NCI-H524 (cell line): Measurements from ENCODE around the gene KATNAL1.

Experiments
- DNase-seq, 2 experiments: peaks; one replicate each; lab custom pipeline; 2025; lab: John Stamatoyannopoulos, UW

Gene KATNAL1

DNA sequence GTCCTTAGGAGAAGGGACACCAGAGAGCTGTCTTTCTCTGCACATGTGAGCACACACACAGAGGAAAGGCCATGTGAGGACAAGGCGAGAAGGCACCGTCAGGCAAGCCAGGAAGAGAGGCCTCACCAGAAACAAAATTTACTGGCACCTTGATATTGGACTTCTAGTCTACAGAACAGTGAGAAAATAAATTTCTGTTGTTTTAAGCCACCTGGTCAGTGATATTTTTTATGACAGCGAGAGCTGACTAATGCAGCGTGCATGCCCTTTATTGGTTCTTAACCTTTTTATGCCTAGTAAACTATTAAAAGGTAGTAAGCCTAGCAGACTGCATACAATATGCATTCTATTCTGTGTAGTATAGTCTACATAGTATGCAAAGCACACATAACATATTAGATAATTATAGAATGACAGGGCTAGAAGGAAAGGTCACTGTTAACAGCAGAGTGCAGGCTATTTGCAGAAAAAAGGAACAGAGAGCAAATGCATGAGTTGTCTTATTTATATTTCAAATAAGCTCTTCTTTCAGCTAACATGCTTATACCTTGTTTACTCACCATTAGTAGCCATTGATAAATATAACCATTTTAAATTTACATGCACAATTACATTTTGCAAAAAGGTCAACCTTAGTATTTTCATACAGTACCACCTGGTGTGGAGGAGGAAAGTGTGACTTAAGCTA, 25.2 kb upstream of the KATNAL1 start:
- DNase-seq: no peak

DNA sequence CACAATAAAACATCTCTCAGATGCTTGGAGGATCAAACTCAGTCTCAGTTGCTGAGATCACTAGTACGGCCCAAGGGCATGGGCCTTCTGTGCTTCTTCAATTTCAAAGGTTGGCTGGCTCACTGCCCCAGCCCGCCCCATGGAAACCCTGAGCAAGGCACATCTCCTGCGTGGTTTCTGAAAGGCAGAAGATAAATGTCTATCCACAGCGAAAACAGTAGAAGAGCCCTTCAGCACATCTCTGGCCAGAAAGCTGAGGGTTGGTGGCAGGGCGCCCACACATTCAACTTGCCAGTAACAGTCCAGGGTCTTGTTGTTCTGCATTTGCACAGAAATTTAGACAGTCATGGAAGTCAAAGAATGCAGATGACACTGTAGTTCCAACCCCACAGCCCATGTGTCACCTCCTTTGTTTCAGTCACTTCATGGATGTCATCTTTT, 24.0 kb upstream of the KATNAL1 start:
- no peak for DNase-seq

DNA sequence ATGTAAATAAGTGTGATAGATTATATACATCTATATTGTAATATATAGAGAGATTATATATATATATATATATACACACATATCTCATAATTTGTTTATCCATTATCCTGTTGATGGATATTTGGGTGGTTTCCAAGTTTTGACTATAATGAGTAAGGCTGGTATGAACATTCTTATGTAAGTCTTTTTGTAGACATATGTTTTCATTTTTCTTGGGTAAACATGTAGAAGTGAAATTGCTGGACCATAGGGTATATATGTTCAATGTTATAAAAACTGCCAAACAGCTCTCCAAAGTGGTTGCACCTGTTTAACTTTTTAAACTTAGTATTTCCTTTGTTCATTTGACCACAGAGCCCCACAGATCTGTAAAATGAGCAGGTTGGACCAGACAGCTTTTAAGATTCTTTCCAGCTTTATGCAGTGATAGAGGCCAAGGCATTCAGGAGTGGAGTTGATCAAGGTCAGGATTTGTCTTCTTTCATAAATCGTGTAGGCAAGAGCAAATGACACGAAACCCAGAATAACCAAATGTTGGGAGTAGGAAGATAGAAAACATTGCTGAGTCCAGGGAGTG, 21.7 kb upstream of the KATNAL1 start:
- no peak for DNase-seq

DNA sequence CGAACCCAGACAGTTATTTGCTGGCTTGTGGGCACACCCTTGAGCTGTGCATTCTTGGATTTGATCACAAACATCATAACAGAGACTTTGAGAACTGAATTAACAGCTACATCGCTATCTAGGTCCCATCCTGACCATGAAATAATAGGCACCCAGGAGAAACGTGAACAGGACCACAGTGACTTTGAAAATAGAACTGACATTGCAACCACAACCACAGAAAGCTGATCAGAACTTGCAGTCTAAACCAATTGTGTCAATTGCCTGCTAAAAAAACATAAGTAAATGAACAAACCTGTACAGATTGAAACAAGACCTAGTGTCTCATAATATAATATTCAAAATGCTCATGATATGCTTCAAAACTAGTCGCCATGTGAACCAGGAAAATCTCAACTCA, 18.3 kb upstream of the KATNAL1 start:
- DNase-seq: no peak

DNA sequence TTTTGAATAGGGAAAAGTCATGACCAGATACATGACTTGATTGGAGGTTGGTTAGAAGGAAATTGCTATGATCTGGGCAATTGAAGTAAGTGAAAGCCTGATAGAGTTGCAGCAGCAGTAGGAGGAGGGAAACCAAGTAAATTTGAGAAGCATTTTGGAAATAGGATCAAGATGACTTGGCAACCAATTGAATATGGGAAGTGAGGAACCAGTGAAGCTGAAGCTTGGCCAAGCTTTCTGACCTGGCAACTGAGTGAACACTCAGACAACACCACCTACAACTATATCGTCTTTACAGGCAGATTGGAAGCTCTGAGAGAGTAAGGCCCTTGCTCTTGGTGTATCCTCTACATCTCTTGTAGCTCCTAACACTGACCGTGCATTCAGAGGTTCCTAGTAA, 16.2 kb upstream of the KATNAL1 start:
- no peak for DNase-seq

DNA sequence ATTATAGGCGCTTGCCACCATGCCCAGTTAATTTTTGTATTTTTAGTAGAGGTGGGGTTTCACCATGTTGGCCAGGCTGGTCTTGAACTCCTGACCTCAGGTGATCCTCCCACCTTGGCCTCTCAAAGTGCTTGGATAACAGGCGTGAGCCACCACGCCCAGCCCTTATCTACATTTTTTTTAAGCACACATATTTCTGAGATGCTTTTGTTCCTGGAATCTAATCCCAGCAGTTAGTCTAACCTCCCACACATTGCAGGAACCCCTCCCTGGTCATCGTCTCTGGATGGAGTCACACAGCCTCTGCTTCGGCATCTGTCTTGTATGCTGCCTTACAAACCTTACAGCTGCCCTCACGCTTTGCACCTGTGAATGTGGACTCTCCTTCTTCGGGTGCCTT, 15.1 kb upstream of the KATNAL1 start:
- no peak for DNase-seq

DNA sequence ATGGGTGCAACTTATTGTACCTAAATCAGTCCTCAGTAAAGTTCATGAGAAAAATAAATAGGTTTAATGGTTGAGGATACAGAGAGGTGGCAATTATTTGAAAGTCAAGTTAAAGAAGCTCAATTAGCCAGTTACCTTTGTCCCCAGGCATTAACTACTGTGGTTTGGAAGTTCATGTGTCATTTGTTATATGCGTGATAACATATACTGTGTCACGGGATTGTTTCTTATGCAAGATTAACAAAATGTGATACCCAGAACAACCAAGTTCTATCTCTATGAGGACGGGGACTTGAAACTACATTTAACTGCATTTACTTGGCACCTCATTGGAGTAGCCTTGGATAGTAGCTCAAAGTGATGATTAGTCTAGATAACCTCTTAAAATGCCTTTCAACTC, 13.9 kb upstream of the KATNAL1 start:
- no peak for DNase-seq

DNA sequence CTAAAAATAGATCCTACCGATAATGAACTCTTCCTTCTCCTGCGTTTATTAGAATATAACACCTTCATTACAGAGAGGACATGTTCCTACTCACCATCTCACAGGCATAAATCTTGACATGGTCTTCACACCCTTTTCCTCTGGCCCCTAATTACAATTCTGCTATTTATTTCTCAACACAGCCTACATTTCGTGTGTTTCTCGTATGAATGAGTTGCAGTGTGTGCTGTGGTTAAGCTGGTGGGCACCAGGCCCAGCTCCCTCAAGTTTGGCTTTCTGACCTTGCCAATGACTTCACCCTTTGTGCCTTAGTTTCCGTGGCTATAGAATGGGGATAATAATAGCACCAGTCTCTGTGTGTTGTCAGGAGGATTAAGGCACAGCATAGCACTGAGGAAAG, 12.3 kb upstream of the KATNAL1 start:
- DNase-seq: no peak

DNA sequence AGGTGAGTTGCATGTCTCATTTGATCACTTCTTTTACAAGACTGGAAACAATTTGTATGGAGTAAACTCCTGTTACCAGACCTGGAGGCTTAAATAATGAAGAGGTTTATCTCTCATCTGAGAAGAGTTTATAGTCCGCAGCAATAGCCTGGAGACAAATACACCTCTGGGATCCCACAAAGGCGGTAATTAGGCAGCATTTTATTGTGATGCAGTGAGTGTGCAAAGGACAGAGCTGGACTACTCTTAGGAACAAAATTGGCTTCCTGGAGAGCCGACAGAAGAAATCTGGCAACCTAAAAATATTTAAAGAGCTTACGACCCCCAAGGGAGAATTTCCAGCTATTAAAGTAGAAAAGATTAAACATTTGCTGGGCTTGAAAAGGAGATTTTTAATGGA, 11.8 kb upstream of the KATNAL1 start:
- no peak for DNase-seq

DNA sequence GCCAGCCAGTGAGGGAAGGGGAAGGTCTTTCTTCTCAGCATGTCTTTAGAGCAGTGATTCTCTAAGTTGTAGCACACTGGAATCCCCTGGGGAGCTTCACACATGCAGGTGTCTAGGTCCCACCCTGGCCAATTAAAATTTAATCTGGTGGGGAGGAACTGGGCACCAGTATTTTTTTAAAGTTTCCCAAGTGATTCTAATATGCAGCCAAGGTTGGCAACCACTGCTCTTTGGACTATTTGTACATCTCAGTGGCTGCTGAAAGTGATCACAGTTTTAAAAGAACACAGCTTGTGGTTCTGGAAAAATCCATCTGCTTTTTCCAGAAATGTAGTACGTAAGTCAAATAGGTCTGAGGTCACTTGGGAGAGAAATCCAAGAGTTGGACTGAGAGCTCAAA, 10.7 kb upstream of the KATNAL1 start:
- DNase-seq: no peak

DNA sequence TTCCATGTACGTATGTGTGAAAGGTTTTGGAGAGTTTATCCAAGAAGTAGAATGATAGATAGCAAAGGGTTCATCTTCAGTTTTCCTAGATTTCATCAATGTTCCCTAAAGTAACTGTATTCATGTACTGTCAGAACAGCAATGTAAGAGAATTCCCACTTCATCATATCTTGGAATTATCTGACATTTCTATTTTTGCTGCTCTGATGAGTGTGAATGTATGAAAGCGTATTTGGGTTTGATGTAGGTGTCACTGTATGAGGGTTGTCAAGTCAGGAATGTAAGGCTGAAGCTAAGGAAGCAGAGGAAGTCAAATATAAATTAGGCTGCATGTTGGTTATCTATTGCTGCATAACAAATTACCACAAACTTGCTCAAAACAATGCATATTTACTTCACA, 7.2 kb upstream of the KATNAL1 start:
- DNase-seq: no peak

DNA sequence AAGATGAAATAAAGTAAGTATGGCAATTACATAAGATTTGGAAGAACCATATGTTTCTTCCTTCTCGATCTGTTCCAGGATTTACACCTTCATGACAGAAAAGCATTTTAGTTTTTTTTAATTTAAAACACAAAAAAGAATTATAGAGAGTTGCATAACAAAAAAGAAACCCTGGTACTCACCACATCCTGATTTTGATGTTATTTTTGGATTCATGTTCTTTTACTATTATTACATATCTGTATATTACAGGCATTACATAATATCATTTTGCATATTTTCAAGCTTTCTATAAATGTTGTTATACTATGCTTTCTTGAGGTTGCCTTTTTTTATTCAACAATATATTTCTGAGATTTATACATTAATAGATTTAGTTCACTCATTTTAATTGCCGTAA, 6.7 kb upstream of the KATNAL1 start:
- no peak for DNase-seq

DNA sequence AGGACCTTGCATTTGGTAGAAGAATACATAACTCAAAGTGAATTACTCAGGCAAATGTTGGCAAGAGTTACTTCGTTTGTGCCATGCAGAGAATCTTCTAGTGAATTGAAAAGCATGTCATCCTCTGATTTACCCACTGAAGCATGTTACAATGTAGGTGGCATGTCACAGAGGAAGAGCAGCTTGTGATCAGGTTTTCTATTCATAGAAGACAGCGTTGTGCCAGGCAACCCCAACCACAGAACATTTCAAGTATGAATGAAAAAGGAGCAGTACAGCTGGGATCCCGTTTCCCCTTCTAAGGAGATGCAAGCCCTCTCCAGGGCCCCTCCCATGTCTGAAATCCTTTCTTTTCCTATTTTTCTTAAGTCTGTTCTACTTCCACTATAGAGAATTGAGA, 6.0 kb upstream of the KATNAL1 start:
- DNase-seq: no peak

DNA sequence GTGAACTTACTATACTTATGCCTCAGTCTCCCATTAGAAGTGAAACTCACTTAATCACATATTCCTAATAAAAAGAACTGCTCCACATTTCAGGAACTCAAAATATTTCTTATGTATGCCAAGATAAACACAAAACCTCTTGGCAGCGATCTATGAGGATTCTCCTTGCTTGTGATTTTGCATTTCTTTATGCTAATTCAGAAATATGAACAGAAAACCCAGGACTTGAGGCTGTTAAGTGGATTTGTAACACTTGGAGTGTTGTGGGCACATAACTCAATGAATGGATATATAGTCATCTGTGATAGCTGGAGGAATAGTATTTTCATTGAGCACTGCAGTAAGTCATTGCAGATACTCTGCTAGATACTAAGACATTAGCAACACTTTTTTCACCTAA, 5.6 kb upstream of the KATNAL1 start:
- no peak for DNase-seq

DNA sequence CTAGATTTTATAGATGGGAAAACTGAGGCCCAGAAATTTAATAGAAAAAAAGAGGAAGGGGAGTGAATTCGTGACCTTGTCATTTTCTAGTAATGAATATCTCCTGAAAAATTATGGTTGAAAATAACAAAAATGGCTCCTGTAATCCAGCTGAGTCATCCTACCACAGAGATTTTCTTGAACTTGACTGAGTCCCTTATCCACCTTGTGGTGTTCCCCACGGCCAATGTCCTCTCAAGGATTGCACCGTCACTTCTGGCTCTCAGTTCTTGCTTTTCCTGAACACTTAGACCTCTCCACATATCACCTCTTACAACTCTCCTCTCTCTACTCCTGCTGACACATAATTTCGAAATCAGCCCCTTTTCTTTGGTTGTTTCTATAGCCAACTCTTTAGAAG, 1.2 kb upstream of the KATNAL1 start:
- no peak for DNase-seq

DNA sequence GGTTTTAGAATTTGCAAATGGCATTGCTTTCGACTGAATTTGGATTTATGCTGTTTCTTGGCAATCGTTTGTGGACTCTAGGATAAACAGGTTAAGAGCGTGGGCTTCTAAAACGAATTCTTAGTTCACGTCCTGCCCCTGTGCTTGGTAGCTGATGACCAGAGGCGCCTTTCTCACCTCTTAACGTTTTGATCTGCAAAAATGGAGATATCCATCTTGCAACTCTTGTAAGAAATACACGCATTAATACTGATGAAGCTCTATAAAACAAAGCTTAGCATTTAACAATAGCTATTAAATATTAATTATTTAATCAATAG, 580 bp upstream of the KATNAL1 start:
- no peak for DNase-seq

DNA sequence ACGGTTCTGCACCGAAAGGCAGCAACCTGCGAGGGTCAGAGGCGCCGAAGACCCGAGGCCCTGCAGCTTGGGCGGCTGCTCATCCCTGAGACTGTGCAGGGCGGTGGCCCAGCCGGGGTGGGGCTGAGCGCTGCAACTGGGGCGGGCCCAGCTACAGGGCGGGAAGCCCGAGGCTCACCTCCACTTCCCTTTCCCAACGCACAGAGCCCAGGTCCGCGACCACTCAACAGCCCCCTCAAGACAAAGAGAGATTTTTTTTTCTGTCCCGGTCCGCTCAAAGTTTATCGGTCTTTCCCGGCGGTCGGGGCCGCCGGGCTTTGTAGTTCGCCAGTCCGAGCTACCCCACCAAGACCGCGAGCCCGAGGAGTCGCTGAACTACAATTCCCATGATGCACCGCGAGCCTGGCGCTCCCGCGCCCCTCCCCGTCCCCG, 573 bp downstream of the KATNAL1 start:
- DNase-seq: peak; percentile 98 to 99

DNA sequence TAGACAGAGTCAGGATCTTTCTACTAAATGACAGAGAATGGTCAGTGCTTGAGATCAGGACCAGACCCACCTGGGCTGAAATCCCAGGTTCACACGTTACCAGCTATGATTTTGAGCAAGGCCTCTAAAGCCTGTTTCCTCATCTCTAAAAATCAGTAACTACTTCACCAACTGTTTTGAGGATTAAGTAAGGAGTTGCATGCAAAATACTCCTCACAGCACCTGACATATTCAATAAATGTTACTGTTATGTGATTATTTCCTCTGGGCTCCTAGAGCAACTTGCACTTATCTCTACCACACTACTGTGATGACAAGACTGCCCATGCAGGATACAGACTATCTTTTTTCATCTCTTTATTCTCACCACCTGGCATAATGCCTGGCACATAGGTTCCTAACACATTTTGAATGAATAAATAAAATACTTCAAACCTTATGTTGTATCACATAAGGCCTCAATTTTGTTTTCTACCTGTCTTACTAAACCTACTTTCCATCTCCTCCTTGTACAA, 1.8 kb downstream of the KATNAL1 start:
- no peak for DNase-seq

DNA sequence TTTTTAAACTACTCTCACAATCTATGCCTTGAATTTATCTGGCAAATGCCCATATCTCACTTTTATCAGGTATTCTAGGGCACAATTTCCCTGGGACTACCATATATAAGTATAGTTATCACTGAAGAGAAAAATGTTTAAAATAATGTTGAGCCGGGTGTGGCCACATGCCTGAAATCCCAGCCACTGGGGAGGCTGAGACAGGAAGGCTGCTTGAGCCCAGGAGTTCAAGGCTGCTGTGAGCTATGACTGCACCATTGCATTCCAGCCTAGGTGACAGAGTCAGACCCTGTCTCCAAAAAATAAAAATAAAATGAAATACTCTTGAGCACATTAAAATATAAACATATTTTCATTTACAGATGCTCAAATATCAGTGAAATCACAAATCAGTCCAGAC, 4.1 kb downstream of the KATNAL1 start:
- DNase-seq: no peak

DNA sequence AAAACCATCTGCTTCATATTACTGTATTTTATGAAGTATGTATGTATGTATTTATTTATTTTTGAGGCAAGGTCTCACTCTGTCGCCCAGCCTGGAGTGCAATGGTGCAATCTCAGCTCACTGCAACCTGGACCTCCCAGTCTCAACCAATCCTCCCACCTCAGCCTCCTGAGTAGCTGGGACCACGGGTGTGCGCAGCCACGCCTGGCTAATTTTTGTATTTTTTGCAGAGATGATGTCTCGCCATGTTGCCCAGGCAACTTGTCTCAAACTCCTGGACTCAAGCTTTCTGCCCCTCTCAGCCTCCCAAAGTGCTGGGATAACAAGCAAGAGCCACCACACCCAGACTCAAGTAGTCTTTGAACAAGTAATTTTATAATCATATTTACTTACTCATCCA, 5.5 kb downstream of the KATNAL1 start:
- no peak for DNase-seq

DNA sequence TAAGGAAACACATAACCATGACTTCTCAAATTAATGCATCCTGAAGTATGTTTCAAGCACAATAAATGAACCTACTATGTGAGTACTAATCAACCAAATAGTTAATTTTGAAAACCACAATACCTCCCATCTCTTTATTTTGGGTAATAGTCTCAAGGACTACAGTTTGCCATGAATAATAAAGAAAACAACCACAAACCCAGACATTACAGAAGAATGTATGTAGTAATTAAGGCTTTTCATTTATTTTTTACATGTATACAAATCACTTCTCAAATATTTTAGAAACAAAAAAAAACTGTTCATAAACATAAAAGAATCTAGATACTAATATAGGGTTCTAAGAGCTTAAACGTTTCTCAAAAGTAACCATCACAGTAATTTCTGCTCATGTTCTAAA, 6.8 kb downstream of the KATNAL1 start:
- no peak for DNase-seq

DNA sequence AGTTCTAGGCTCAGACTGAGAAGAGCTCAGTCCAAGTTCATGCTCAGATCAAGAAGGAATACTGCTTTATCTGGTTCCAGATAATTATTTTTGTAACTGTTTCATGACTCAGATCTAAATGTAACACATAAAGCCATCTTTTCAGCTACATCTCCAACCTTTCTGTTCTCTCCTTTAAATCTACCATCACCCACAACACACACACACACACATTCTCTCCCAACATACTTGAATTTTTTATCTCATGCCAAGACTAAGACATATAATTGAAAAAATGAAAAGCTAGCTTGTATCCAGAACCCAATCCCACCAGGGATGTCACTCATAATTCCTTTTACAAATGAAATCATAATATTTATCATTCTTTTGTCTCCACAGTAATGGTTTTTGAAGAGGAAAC, 7.6 kb downstream of the KATNAL1 start:
- no peak for DNase-seq

DNA sequence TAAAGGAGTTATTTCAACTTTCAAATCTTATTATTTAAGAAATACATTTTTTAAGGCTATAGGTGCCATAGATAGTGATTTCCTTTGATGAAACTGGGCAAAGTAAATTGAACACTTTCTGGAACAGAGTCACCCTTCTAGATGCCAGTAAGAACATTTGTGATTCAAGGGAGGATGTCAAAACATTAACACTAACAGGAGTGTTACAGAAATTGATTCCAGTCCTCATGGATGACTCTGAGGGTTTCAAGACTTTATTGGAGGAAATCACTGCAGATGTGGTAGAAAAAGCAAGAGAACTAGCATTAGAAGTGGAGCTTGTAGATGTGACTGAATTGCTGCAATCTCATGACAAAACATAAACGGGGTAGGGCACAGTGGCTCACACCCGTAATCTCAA, 12.2 kb downstream of the KATNAL1 start:
- DNase-seq: no peak

DNA sequence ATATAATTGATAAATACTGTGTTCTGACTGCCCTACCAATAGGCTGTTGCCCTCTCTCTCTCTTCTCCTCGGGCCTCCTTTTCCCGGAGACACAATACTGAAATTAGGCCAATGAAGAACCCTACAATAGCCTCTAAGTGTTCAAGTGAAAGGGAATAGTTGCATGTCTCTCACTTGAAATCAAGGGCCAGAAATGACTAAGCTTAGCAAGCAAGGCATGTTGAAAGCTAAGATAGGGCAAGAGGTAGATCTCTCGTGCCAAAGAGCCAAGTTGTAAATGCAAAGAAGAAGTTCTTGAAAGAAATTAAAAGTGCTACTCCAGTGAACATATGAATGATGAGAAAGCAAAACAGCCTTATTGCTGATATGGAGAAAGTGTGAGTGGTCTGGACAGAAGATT, 13.3 kb downstream of the KATNAL1 start:
- no peak for DNase-seq
